Measurements from ENCODE around the gene SOCS6.

The SOCS6 gene

DNA sequence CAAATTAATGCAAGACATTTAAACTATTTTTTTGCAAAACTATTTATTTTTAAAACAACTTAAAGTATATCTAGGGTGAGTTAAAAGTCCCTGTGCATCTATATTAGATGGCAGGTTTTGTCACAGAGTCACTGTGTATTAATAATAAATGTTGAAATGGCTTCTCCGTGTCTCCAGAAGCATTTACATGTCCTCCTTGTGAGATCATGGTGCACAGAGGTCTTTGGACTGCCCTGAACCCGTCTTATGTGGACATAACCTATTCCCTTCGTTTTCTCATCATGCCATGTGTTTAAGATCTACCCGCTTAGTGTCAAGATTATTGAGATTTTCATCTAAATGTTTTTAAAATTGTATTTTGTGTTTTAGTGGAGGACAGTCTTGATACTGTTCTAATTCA lies 39.3 kb downstream of the SOCS6 start:
- Histone ChIP-seq H3K9me3 (ENCODE audit: control insufficient read depth, low read length) (no peaks in the 10 kb centered on the region), H3K4me3 (ENCODE audit: low read length) (no peak overlapping the region), H3K9ac (ENCODE audit: low read length) (no peak overlapping the region), H3K36me3 (ENCODE audit: control insufficient read depth, insufficient read depth, low read length, severe bottlenecking) (peaks cover 26% of the 10 kb centered on the region), H3K4me1 (ENCODE audit: control insufficient read depth, insufficient read depth, low read length) (peaks cover 22% of the 10 kb centered on the region), H3K27me3 (replicated peaks; ENCODE audit: control insufficient read depth, insufficient read depth, low read length) (no peaks in the 10 kb centered on the region)
- no peak for DNase-seq (ENCODE audit: low read depth)

DNA sequence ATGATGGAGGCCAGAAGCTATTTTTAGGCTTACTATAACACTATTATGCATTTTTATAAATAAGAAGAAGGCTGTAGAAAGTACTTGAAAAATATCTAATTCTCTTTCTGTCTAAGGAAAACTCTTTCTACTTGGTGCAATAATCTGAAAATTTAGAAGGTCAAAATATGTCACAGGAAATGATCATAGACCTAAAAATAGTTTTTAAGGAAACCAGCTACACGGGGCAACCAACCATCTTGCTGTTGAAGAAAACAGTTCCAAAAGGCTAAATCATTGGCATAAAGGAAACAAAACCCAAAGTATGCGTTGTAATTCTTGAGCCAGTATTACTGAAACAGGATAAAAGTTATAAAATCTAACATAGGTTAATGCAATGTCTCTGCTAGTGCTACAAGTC lies 40.2 kb downstream of the SOCS6 start:
- DNase-seq (ENCODE audit: low read depth), result no peak
- Histone ChIP-seq H3K9ac (ENCODE audit: low read length) (no peak overlapping the region), H3K36me3 (ENCODE audit: control insufficient read depth, insufficient read depth, low read length, severe bottlenecking) (peaks cover 26% of the 10 kb centered on the region)

DNA sequence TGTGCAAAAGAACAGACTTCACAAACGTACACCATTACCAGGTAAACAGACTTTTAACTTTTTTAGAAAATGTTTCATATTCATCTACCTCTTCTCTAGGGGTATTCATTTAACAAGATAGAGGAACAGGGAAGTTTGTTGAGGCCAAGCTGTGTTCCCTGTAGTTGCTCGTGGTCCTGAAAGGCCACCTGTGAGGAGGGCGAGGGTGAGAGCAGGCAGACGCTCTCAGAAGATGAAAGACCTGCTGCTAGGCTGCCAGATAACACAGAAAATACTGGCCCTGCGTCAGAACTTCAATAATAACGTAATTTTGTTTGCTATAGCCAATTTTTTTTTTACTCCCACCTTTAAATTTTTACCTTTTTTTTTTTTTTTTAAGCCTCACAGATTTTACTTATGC lies 42.0 kb downstream of the SOCS6 start:
- Histone ChIP-seq H3K4me3 (ENCODE audit: low read length) (no peak overlapping the region), H3K36me3 (ENCODE audit: control insufficient read depth, insufficient read depth, low read length, severe bottlenecking) (peaks cover 16% of the 10 kb centered on the region)

More for the DNA sequence above, 40.2 kb downstream of the SOCS6 start:
- no peaks in the 10 kb centered on the region for H3K27me3 ChIP-seq (replicated peaks; ENCODE audit: control insufficient read depth, insufficient read depth, low read length)
- no peaks in the 10 kb centered on the region for H3K9me3 ChIP-seq (ENCODE audit: control insufficient read depth, low read length)
- peaks cover 31% of the 10 kb centered on the region for H3K4me1 ChIP-seq (ENCODE audit: control insufficient read depth, insufficient read depth, low read length)
- peak overlapping the region; percentile 30 for H3K4me3 ChIP-seq (ENCODE audit: low read length)

DNA sequence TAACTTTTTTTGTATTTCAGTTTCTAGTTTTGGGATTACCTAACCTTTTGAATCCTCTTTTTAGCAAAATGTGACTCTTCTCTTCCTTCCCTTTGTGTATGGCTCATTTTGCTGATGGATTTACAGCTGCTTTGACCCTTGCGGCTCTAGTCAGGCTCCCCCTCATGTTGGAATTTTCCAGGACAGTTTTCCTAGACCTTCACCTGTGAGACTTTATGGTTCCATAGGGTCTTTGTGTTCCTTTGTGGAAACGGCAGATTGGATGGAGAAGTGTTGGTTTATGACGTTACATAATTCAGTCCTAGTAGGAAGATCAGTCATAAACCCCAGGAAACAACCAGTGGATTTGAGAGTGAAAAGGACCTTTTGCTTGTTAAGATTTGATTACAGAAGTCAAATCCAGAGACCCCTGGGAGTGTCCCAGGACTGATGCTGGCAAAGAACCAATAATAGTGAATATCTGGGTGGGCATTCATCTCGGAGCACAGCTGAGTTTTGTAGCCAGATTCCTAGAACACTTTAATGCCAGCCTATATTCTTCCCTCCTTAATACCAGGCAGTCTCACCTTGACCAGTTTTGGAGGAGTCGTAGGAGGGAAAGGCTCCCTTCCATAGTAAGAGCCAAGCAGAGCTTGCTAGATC lies 42.7 kb downstream of the SOCS6 start:
- H3K9ac ChIP-seq (ENCODE audit: low read length), result no peak overlapping the region
- H3K36me3 ChIP-seq (ENCODE audit: control insufficient read depth, insufficient read depth, low read length, severe bottlenecking), result peaks cover 13% of the 10 kb centered on the region
- no peaks in the 10 kb centered on the region for H3K27me3 ChIP-seq (replicated peaks; ENCODE audit: control insufficient read depth, insufficient read depth, low read length)
- DNase-seq (ENCODE audit: low read depth), result no peak
- H3K9me3 ChIP-seq (ENCODE audit: control insufficient read depth, low read length), result peaks cover 8% of the 10 kb centered on the region
- peaks cover 37% of the 10 kb centered on the region for H3K4me1 ChIP-seq (ENCODE audit: control insufficient read depth, insufficient read depth, low read length)
- no peak overlapping the region for H3K4me3 ChIP-seq (ENCODE audit: low read length)

More for the DNA sequence above, 42.0 kb downstream of the SOCS6 start:
- Histone ChIP-seq H3K27me3 (replicated peaks; ENCODE audit: control insufficient read depth, insufficient read depth, low read length) (no peaks in the 10 kb centered on the region), H3K4me1 (ENCODE audit: control insufficient read depth, insufficient read depth, low read length) (peaks cover 35% of the 10 kb centered on the region), H3K9ac (ENCODE audit: low read length) (no peak overlapping the region), H3K9me3 (ENCODE audit: control insufficient read depth, low read length) (peaks cover 8% of the 10 kb centered on the region)
- no peak for DNase-seq (ENCODE audit: low read depth)

DNA sequence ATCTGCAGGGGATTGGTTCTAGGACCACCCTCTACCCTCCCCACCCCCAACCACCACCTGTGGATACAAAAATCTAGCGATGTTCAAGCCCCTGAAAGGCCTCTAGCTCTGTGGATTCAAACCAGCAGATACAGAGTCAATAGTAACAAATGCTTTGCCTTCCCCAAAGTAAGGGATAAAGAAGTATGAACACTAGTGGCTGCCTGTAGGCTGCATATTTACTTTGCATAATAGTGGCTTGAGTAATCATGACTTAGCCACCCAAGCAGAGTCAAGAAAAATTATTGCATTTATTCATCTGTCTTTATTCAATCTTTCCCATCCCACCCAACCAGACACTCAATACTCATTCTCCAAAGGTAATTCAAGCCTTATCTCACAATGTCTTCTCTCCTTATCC lies 43.8 kb downstream of the SOCS6 start:
- peaks cover 13% of the 10 kb centered on the region for H3K36me3 ChIP-seq (ENCODE audit: control insufficient read depth, insufficient read depth, low read length, severe bottlenecking)
- peak; percentile 52 for DNase-seq (ENCODE audit: low read depth)
- peaks cover 49% of the 10 kb centered on the region for H3K4me1 ChIP-seq (ENCODE audit: control insufficient read depth, insufficient read depth, low read length)
- peaks cover 8% of the 10 kb centered on the region for H3K9me3 ChIP-seq (ENCODE audit: control insufficient read depth, low read length)
- H3K4me3 ChIP-seq (ENCODE audit: low read length), result no peak overlapping the region
- H3K9ac ChIP-seq (ENCODE audit: low read length), result peak overlapping the region; percentile 33
- no peaks in the 10 kb centered on the region for H3K27me3 ChIP-seq (replicated peaks; ENCODE audit: control insufficient read depth, insufficient read depth, low read length)

DNA sequence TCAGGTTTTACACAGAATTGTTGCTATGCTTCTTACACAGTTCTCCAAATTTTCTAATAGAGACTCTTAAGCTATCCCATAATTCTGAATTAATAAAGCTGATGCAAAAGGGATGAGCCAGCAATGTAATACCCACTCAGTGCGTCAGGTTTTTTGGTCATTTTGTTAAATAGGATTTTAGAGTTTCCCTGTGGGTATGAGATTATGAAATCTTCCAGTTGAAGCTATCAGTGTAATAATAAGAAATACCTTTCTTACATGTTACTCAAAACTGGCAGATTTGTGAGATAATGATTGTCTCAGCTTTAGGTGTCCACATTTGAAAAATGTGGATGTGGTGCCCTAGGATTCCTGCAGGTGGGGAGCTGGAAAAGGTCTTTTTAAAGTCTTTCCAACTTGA lies 44.5 kb downstream of the SOCS6 start:
- peaks cover 8% of the 10 kb centered on the region for H3K9me3 ChIP-seq (ENCODE audit: control insufficient read depth, low read length)
- no peaks in the 10 kb centered on the region for H3K27me3 ChIP-seq (replicated peaks; ENCODE audit: control insufficient read depth, insufficient read depth, low read length)
- peak overlapping the region; percentile 33 for H3K9ac ChIP-seq (ENCODE audit: low read length)
- H3K4me3 ChIP-seq (ENCODE audit: low read length), result peak overlapping the region; percentile 18
- H3K36me3 ChIP-seq (ENCODE audit: control insufficient read depth, insufficient read depth, low read length, severe bottlenecking), result peaks cover 12% of the 10 kb centered on the region
- H3K4me1 ChIP-seq (ENCODE audit: control insufficient read depth, insufficient read depth, low read length), result peaks cover 49% of the 10 kb centered on the region
- no peak for DNase-seq (ENCODE audit: low read depth)

DNA sequence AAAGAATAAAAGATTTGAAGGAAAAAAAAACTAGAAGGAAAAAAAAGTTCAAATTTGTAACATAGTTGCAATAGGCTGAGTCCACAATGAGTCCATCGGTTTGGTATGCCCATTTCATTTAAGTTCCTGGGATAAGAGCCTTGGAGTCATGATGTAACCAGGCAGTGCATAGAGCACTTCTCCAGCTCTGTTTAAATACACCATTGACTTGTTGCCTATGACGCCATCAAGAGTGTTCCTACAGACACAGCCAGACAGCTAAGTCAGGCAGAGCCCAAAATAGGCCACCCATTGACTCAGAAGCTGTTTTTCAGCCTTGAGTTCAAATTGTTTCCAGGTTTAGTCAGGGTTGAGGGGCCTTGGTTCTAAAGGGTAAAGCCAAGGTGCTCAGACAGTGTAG lies 44.9 kb downstream of the SOCS6 start:
- H3K9me3 ChIP-seq (ENCODE audit: control insufficient read depth, low read length), result peaks cover 8% of the 10 kb centered on the region
- H3K36me3 ChIP-seq (ENCODE audit: control insufficient read depth, insufficient read depth, low read length, severe bottlenecking), result peaks cover 15% of the 10 kb centered on the region
- H3K27me3 ChIP-seq (replicated peaks; ENCODE audit: control insufficient read depth, insufficient read depth, low read length), result no peaks in the 10 kb centered on the region
- peak overlapping the region; percentile 33 for H3K9ac ChIP-seq (ENCODE audit: low read length)
- peaks cover 47% of the 10 kb centered on the region for H3K4me1 ChIP-seq (ENCODE audit: control insufficient read depth, insufficient read depth, low read length)
- H3K4me3 ChIP-seq (ENCODE audit: low read length), result peak overlapping the region; percentile 15
- peak; percentile 94 for DNase-seq (ENCODE audit: low read depth)

DNA sequence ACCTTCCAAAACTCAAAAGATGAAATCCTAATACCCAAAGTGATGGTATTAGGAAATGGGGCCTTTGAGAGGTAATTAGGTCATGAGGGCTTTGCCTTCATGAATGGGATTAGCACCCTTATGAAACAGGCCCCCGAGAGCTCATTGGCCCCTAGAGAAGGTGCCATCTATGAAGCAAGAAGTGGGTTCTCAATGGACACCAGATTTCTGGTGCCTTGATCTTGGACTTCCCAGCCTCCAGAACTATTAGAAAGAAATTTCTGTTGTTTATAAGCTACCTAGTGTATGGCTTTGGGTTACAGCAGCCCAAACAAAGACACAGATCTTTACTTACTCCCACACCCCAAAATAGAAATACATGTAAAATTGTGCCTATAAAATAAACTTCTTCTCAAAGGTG lies 45.4 kb downstream of the SOCS6 start:
- Histone ChIP-seq H3K4me1 (ENCODE audit: control insufficient read depth, insufficient read depth, low read length) (peaks cover 41% of the 10 kb centered on the region), H3K4me3 (ENCODE audit: low read length) (peak overlapping the region; percentile 15), H3K27me3 (replicated peaks; ENCODE audit: control insufficient read depth, insufficient read depth, low read length) (no peaks in the 10 kb centered on the region), H3K9ac (ENCODE audit: low read length) (no peak overlapping the region), H3K9me3 (ENCODE audit: control insufficient read depth, low read length) (peaks cover 11% of the 10 kb centered on the region), H3K36me3 (ENCODE audit: control insufficient read depth, insufficient read depth, low read length, severe bottlenecking) (peaks cover 20% of the 10 kb centered on the region)
- DNase-seq (ENCODE audit: low read depth), result no peak

DNA sequence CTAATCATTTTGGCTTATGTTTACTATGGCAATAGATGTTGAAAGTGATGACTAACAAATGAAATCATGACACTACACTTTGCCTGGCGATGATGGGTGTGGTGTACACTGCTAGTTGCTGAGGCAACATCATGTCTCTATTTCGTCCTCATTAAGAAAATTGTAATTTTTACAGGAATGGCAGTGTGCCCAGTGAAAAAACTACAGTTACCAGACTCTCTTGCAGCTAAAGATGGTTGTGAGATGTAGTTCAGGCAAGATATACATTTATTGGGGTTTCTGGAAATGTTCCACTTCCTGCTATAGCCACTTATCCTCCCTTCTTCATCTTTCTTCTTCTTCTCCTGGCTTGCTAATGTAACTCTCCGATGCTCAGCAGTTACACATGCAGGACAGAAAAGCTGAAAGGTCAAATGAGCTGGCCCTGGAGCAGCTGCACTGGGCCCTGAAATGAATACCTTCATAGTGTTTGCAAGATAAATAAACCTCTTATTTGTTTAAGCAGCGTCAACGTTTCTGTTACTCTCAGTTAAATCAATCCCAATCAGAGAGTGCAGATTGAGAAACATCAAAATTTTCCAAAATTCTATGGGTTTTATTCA lies 46.0 kb downstream of the SOCS6 start:
- Histone ChIP-seq H3K4me3 (ENCODE audit: low read length) (peak overlapping the region; percentile 15), H3K27me3 (replicated peaks; ENCODE audit: control insufficient read depth, insufficient read depth, low read length) (no peaks in the 10 kb centered on the region), H3K4me1 (ENCODE audit: control insufficient read depth, insufficient read depth, low read length) (peaks cover 38% of the 10 kb centered on the region), H3K36me3 (ENCODE audit: control insufficient read depth, insufficient read depth, low read length, severe bottlenecking) (peaks cover 26% of the 10 kb centered on the region), H3K9me3 (ENCODE audit: control insufficient read depth, low read length) (peaks cover 11% of the 10 kb centered on the region), H3K9ac (ENCODE audit: low read length) (no peak overlapping the region)
- no peak for DNase-seq (ENCODE audit: low read depth)

DNA sequence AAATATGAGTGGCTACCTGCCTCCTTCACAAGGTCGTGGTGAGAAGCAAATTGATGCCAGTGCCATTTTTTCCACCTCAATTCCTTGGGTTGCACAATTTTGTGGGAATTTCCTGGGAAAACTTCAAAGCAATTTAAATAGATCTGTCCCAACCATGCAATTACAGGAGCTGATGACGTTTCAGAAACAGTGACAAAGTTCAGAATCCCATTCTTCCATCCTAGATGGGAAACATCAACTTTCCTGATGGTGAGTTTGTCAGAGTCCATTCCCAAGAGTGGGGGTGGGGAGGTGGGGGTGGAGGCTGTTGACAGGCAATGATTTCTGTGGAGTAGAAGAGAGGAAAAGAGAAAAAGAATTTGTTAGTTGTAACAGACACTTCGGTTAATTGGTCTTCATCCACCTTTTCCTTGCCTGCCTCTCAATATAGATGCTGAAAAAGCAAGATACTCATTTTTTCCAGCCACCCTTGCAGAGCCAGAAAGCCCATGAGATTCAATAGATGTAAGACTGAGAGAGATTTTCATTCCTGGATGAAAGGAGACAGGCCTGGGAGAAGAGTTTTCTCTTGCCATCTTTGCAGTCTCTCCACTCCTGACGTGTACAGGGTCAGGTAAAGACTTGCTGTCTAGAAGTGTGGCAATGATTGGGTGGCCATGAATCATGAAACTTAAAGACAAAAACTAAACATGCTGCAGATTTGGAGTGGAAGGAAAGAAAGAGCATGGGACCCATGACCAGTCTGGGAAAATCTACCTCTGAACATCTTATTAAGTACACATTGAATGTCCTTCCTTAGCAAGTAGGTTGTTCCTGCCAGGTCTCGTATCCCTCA lies 47.3 kb downstream of the SOCS6 start:
- peaks cover 31% of the 10 kb centered on the region for H3K36me3 ChIP-seq (ENCODE audit: control insufficient read depth, insufficient read depth, low read length, severe bottlenecking)
- H3K4me1 ChIP-seq (ENCODE audit: control insufficient read depth, insufficient read depth, low read length), result peaks cover 38% of the 10 kb centered on the region
- peaks cover 11% of the 10 kb centered on the region for H3K9me3 ChIP-seq (ENCODE audit: control insufficient read depth, low read length)
- DNase-seq (ENCODE audit: low read depth), result no peak
- no peak overlapping the region for H3K9ac ChIP-seq (ENCODE audit: low read length)
- H3K27me3 ChIP-seq (replicated peaks; ENCODE audit: control insufficient read depth, insufficient read depth, low read length), result no peaks in the 10 kb centered on the region
- no peak overlapping the region for H3K4me3 ChIP-seq (ENCODE audit: low read length)

All from adipocyte (in vitro differentiated cells).